CD4-positive, alpha-beta T cell (primary cell): Measurements from ENCODE around the gene SCO2. TPM values are rescaled to one million over a fixed set of nuclear protein-coding genes. Genes with fewer than 3 reads are reported as not detected.

Source experiments
- ATAC-seq: fragments of 200-7000 bp; cut with Tn5 transposase; one replicate; pipeline ENCODE4 v1.10.0; 2022; ENCODE audit warnings: mild to moderate bottlenecking; ENCODE audit not compliant: poor library complexity
- CTCF ChIA-PET: fragments of 350-600 bp; sonication (Branson Sonifier 250); formaldehyde crosslinking; loops from one replicate; lab custom pipeline; 2021; ENCODE audit warnings: antibody characterized with exemption, inconsistent platforms; lab: Charles Lee
- POLR2A ChIA-PET: fragments of 350-600 bp; sonication (Branson Sonifier 250); formaldehyde crosslinking; loops from one replicate; lab custom pipeline; 2021; ENCODE audit warnings: antibody characterized with exemption, inconsistent platforms; lab: Charles Lee
- DNase-seq, 14 experiments: peaks; one replicate each; pipeline ENCODE4 v3.0.0-alpha.2; 2013 to 2020; ENCODE audit warnings: mixed read lengths in 2 of 14
- H3K27ac ChIP-seq, 2 donors: one replicate each; pipeline versions ENCODE4 v1.5.1 to v1.7.0; 2013; ENCODE audit warnings: low read length in 2 of 2, low read depth in 1 of 2, mild to moderate bottlenecking in 1 of 2
- H3K27me3 ChIP-seq, 2 experiments: 1 replicate in 1 of 2; 2 replicates in 1 of 2; pipeline versions ENCODE4 v1.6.1 to v1.7.0; 2013; ENCODE audit warnings: low read length in 2 of 2, control low read depth in 1 of 2, mild to moderate bottlenecking in 1 of 2, moderate library complexity in 1 of 2; ENCODE audit not compliant: insufficient read depth in 2 of 2, control insufficient read depth in 1 of 2
- H3K36me3 ChIP-seq: one replicate; pipeline ENCODE4 v1.6.1; 2013; ENCODE audit warnings: low read length, control low read depth; ENCODE audit not compliant: insufficient read depth
- H3K4me1 ChIP-seq: one replicate; pipeline ENCODE4 v1.6.1; 2013; ENCODE audit warnings: low read length, control low read depth; ENCODE audit not compliant: insufficient read depth
- H3K4me3 ChIP-seq: one replicate; pipeline ENCODE4 v1.5.1; 2013; ENCODE audit warnings: mild to moderate bottlenecking, low read length, moderate library complexity
- H3K9me3 ChIP-seq, 2 experiments: 1 replicate in 1 of 2; 2 replicates in 1 of 2; pipeline versions ENCODE4 v1.6.1 to v1.7.0; 2013; ENCODE audit warnings: low read length in 2 of 2, mild to moderate bottlenecking in 2 of 2, control low read depth in 1 of 2, moderate library complexity in 1 of 2; ENCODE audit not compliant: control insufficient read depth in 1 of 2, insufficient read depth in 1 of 2
- H3K27ac Mint-ChIP-seq: one replicate; pipeline ENCODE4 v1.8.0; 2020; ENCODE audit warnings: mixed read lengths
- H3K27me3 Mint-ChIP-seq: one replicate; pipeline ENCODE4 v1.8.0; 2021; ENCODE audit warnings: mixed read lengths
- H3K36me3 Mint-ChIP-seq: one replicate; pipeline ENCODE4 v1.8.0; 2021; ENCODE audit warnings: low read depth, mixed read lengths
- H3K4me1 Mint-ChIP-seq: one replicate; pipeline ENCODE4 v1.8.0; 2021; ENCODE audit warnings: low read depth, mixed read lengths
- H3K4me3 Mint-ChIP-seq: one replicate; pipeline ENCODE4 v1.8.0; 2020; ENCODE audit warnings: mild to moderate bottlenecking, mixed read lengths
- H3K9me3 Mint-ChIP-seq: one replicate; pipeline ENCODE4 v1.8.0; 2020; ENCODE audit warnings: mixed read lengths
- CTCF ChIP-seq: fragments of 200-600 bp; IDR thresholded peaks from one replicate; pipeline ENCODE4 v1.8.0; 2022; ENCODE audit warnings: antibody characterized with exemption, mild to moderate bottlenecking
- intact Hi-C, 2 experiments: fragments of 100-400 bp; cut with DNase I in 1 of 2; cut with micrococcal nuclease in 1 of 2; formaldehyde crosslinking; loops; one replicate each; pipeline versions ENCODE4 v1.15.1 to v1.9.0; 2023 to 2025; cut with DNase I, micrococcal nuclease
- total RNA-seq, 174 experiments: library from RNA in 2 of 174; stranded (reverse) in 2 of 174; gene quantifications; one replicate each; pipeline ENCODE4 v1.2.3 and lab custom pipeline; 2021 to 2026

SCO2 gene
- total RNA-seq, 2 experiments from 2014 or later: 0.61 to 5.6 TPM

GRCh38 chr22:50476868-50477267, 48.5 kb downstream of the SCO2 start:
- Mint-ChIP-seq H3K36me3 (peaks cover 11% of the 10 kb centered on the region), H3K4me3 (peak overlapping the region; percentile 85), H3K9me3 (no peaks in the 10 kb centered on the region), H3K27me3 (no peaks in the 10 kb centered on the region), H3K4me1 (peaks cover 33% of the 10 kb centered on the region), H3K27ac (peak overlapping the region; percentile 81)
- no peak overlapping the region for H3K27ac ChIP-seq
- H3K4me3 ChIP-seq: no peak overlapping the region
- H3K36me3 ChIP-seq: peaks cover 3% of the 10 kb centered on the region
- intact Hi-C loops: loop anchor here in 1 of 2 experiments (2.0 kb wide), 1 partner anchor 30 kb away; the partner anchor contains the start of gene LMF2
- ChIA-PET CTCF (interaction anchor here (1.5 kb wide), 1 partner anchor 135 kb away, joined by 4 read pairs; no protein-coding TSS in a partner anchor), POLR2A (no interaction called here)
- TF ChIP-seq CTCF: no peak
- H3K27me3 ChIP-seq: no peaks in the 10 kb centered on the region
- DNase-seq: no peak
- H3K9me3 ChIP-seq: no peaks in the 10 kb centered on the region
- no peak for ATAC-seq
- H3K4me1 ChIP-seq: peaks cover 38% of the 10 kb centered on the region

- peak overlapping the region; percentile 85 for H3K4me3 Mint-ChIP-seq
- Histone ChIP-seq H3K9me3 (no peaks in the 10 kb centered on the region), H3K4me3 (peak overlapping the region; percentile 58), H3K36me3 (peaks cover 12% of the 10 kb centered on the region), H3K27me3 (no peaks in the 10 kb centered on the region), H3K27ac (no peak overlapping the region), H3K4me1 (peaks cover 44% of the 10 kb centered on the region)
- ATAC-seq (no peak), DNase-seq (peak in 1 of 14 experiments; percentile 33)
- intact Hi-C loops: loop anchor here in 1 of 2 experiments (2.0 kb wide), 1 partner anchor 31 kb away; the partner anchor contains the start of gene LMF2
- no peaks in the 10 kb centered on the region for H3K27me3 Mint-ChIP-seq
- no peaks in the 10 kb centered on the region for H3K9me3 Mint-ChIP-seq
- CTCF ChIA-PET: interaction anchor here (1.0 to 1.5 kb wide), 2 partner anchors 50 to 133 kb away, joined by 3 to 4 read pairs; partner anchors contain the start of gene SCO2
- peaks cover 45% of the 10 kb centered on the region for H3K4me1 Mint-ChIP-seq
- peak overlapping the region; percentile 81 for H3K27ac Mint-ChIP-seq
- TF ChIP-seq CTCF: no peak
- H3K36me3 Mint-ChIP-seq: peaks cover 11% of the 10 kb centered on the region
- POLR2A ChIA-PET: interaction anchor here (1.3 kb wide), 1 partner anchor 32 kb away, joined by 4 read pairs; the partner anchor contains the start of genes LMF2 and NCAPH2
Observed at GRCh38 chr22:50475652-50476002, 49.8 kb downstream of the SCO2 start.

GRCh38 chr22:50474710-50475651, 50.4 kb downstream of the SCO2 start, which contains the start of gene SBF1:
Gene SBF1 (minus strand): TSS chr22:50475035. CDS start chr22:50474840, 195 bp downstream.
- POLR2A ChIA-PET: interaction anchor here (0.8 to 1.3 kb wide), 2 partner anchors 33 to 146 kb away, joined by 4 read pairs; partner anchors contain the start of genes LMF2 and NCAPH2
- CTCF ChIA-PET: interaction anchor here (0.7 to 1.5 kb wide), 3 partner anchors 23 to 133 kb away, joined by 3 to 4 read pairs (median 3); partner anchors contain the start of gene SCO2
- peaks cover 15% of the 10 kb centered on the region for H3K36me3 Mint-ChIP-seq
- H3K27ac ChIP-seq: peak within 1 kb of the TSS; percentile 40 to 94
- DNase-seq: peak; percentile 73 to 95 (median 86)
- no peaks in the 10 kb centered on the region for H3K9me3 Mint-ChIP-seq
- no peak for TF ChIP-seq CTCF
- peak; percentile 64 for ATAC-seq
- H3K4me1 Mint-ChIP-seq: peaks cover 47% of the 10 kb centered on the region
- no peaks in the 10 kb centered on the region for H3K9me3 ChIP-seq
- peaks cover 12% of the 10 kb centered on the region for H3K36me3 ChIP-seq
- peak within 1 kb of the TSS; percentile 94 for H3K27ac Mint-ChIP-seq
- intact Hi-C loops: loop anchor here in 1 of 2 experiments (5.0 kb wide), 2 partner anchors 32 to 52 kb away; partner anchors contain the start of genes LMF2, NCAPH2 and SCO2
- H3K4me3 Mint-ChIP-seq: peak within 1 kb of the TSS; percentile 92
- H3K27me3 Mint-ChIP-seq: no peaks in the 10 kb centered on the region
- H3K4me1 ChIP-seq: peaks cover 50% of the 10 kb centered on the region
- no peaks in the 10 kb centered on the region for H3K27me3 ChIP-seq
- peak within 1 kb of the TSS; percentile 80 for H3K4me3 ChIP-seq
